Left renal pelvis (tissue), 4 donors: ENCODE data around the gene RASA4B. TPM values are rescaled to one million over a fixed set of nuclear protein-coding genes. Genes with fewer than 3 reads are reported as not detected.

Experiments
- polyA plus RNA-seq, 4 donors: library from polyadenylated mRNA; unstranded; fragments of 120-200 nt; gene quantifications; one replicate each; pipeline ENCODE4 v1.2.1, GENCODE V29; 2013; ENCODE audit not compliant: insufficient read length in 4 of 4

The RASA4B gene
- polyA plus RNA-seq, 4 donors: 7.3 to 18.3 (median 8.9) TPM

Other genes starting within 250 kb of the RASA4B start
- gene SH2B2, start 230.9 kb downstream of the RASA4B start, polyA plus RNA-seq: 1 to 10 TPM; 1.7 to 5.4 (median 2.7) TPM
- gene SPDYE6, start 161.3 kb downstream of the RASA4B start, polyA plus RNA-seq: 1 to 10 TPM in 2 of 4 donors, under 1 TPM in 1, not detected in 1; 0.16 to 2.4 (median 2.0) TPM
- gene PRKRIP1, start 121.4 kb downstream of the RASA4B start, polyA plus RNA-seq: 10 to 100 TPM; 28.0 to 46.0 (median 33.4) TPM
- gene ORAI2, start 84.2 kb downstream of the RASA4B start, polyA plus RNA-seq: 10 to 100 TPM; 15.4 to 22.8 (median 17.8) TPM
- gene ALKBH4, start 52.9 kb downstream of the RASA4B start, polyA plus RNA-seq: 10 to 100 TPM in 2 of 4 donors, 1 to 10 TPM in 2; 9.0 to 19.4 (median 10.0) TPM
- 10 to 100 TPM; 15.3 to 24.2 (median 16.4) TPM for gene LRWD1, start 52.8 kb downstream of the RASA4B start, polyA plus RNA-seq
- gene POLR2J, start 38.9 kb downstream of the RASA4B start, polyA plus RNA-seq: 10 to 100 TPM; 22.3 to 38.4 (median 28.0) TPM
- 10 to 100 TPM in 2 of 4 donors, 1 to 10 TPM in 2; 3.0 to 23.0 (median 7.8) TPM for gene UPK3BL2, start 25.9 kb upstream of the RASA4B start, polyA plus RNA-seq
- gene SPDYE2, start 33.4 kb upstream of the RASA4B start, polyA plus RNA-seq: 10 to 100 TPM in 1 of 4 donors, 1 to 10 TPM in 3; 2.4 to 10.7 (median 4.6) TPM
- gene POLR2J3, start 54.8 kb upstream of the RASA4B start, polyA plus RNA-seq: 100 to 1,000 TPM in 1 of 4 donors, 10 to 100 TPM in 3; 54.2 to 106 (median 76.6) TPM
- 10 to 100 TPM; 27.8 to 48.7 (median 32.8) TPM for gene RASA4, start 99.0 kb upstream of the RASA4B start, polyA plus RNA-seq
- 10 to 100 TPM in 2 of 4 donors, 1 to 10 TPM in 2; 4.8 to 20.2 (median 12.0) TPM for gene UPK3BL1, start 125.0 kb upstream of the RASA4B start, polyA plus RNA-seq
- gene SPDYE2B, start 132.5 kb upstream of the RASA4B start, polyA plus RNA-seq: 1 to 10 TPM in 1 of 4 donors, under 1 TPM in 3; 0.31 to 1.6 (median 0.56) TPM
- gene POLR2J2, start 153.9 kb upstream of the RASA4B start, polyA plus RNA-seq: 1 to 10 TPM in 2 of 4 donors, under 1 TPM in 2; 0.73 to 2.6 (median 1.1) TPM
- 10 to 100 TPM in 3 of 4 donors, 1 to 10 TPM in 1; 7.8 to 12.9 (median 11.1) TPM for gene FAM185A, start 231.2 kb upstream of the RASA4B start, polyA plus RNA-seq